B cell (primary cell): ENCODE results near the gene XCL1. TPM values are rescaled to one million over a fixed set of nuclear protein-coding genes. Genes with fewer than 3 reads are reported as not detected.

Experiments used
- ATAC-seq: fragments of 200-7000 bp; cut with Tn5 transposase; one replicate; pipeline ENCODE4 v1.10.0; 2021; ENCODE audit warnings: low read depth, mild to moderate bottlenecking, moderate number of reproducible peaks, moderate library complexity
- CTCF ChIA-PET: fragments of 350-600 bp; sonication (Branson Sonifier 250); formaldehyde crosslinking; loops from one replicate; lab custom pipeline; 2021; ENCODE audit warnings: antibody characterized with exemption, inconsistent platforms; lab: Charles Lee
- POLR2A ChIA-PET: fragments of 350-600 bp; sonication (Branson Sonifier 250); formaldehyde crosslinking; loops from one replicate; lab custom pipeline; 2021; ENCODE audit warnings: antibody characterized with exemption; lab: Charles Lee
- DNase-seq: peaks from one replicate; pipeline ENCODE4 v3.0.0; 2013
- H2AFZ ChIP-seq: 2 replicates; pipeline ENCODE4 v1.6.1; 2012; ENCODE audit warnings: mild to moderate bottlenecking, low read depth, low read length; ENCODE audit not compliant: insufficient read depth, poor library complexity, severe bottlenecking
- H3K27ac ChIP-seq, 2 donors: 1 replicate in 1 of 2; 2 replicates in 1 of 2; pipeline ENCODE4 v1.5.1; 2012 to 2013; ENCODE audit warnings: low read length in 2 of 2, mild to moderate bottlenecking in 2 of 2, moderate library complexity in 1 of 2
- H3K27me3 ChIP-seq, 4 experiments: fragments of 200-600 bp in 1 of 4; sonication (generic) in 1 of 4; replicated peaks in 1 of 4; 1 replicate in 2 of 4; 2 replicates in 2 of 4; pipeline versions ENCODE4 v1.6.1 to v1.7.0; 2013 to 2016; ENCODE audit warnings: low read length in 3 of 4, mild to moderate bottlenecking in 2 of 4, mixed read lengths in 1 of 4, moderate library complexity in 1 of 4; ENCODE audit not compliant: insufficient read depth in 4 of 4, control insufficient read depth in 3 of 4; ENCODE audit errors: control extremely low read depth in 1 of 4
- H3K36me3 ChIP-seq, 2 experiments: replicated peaks in 1 of 2; 1 replicate in 1 of 2; 2 replicates in 1 of 2; pipeline versions ENCODE4 v1.6.1 to v1.7.1; 2013; ENCODE audit warnings: low read length in 1 of 2; ENCODE audit not compliant: insufficient read depth in 2 of 2, control insufficient read depth in 1 of 2; ENCODE audit errors: control extremely low read depth in 1 of 2, extremely low read depth in 1 of 2
- H3K4me1 ChIP-seq, 2 donors: fragments of 200-600 bp in 1 of 2; sonication (generic) in 1 of 2; 1 replicate in 1 of 2; 2 replicates in 1 of 2; pipeline versions ENCODE4 v1.5.1 to v1.6.1; 2013 to 2017; ENCODE audit warnings: low read length in 2 of 2; ENCODE audit not compliant: control insufficient read depth in 2 of 2, insufficient read depth in 2 of 2
- H3K4me2 ChIP-seq: replicated peaks from 2 replicates; pipeline ENCODE3; 2012; ENCODE audit warnings: mild to moderate bottlenecking, low read depth, low read length; ENCODE audit not compliant: poor library complexity, severe bottlenecking
- H3K4me3 ChIP-seq, 5 experiments: fragments of 200-600 bp in 1 of 5; sonication (generic) in 1 of 5; 1 replicate in 3 of 5; 2 replicates in 2 of 5; pipeline versions ENCODE4 v1.5.1 to v1.7.0; 2011 to 2016; ENCODE audit warnings: low read length in 4 of 5, mild to moderate bottlenecking in 4 of 5, low read depth in 2 of 5, control low read depth in 1 of 5, moderate library complexity in 1 of 5; ENCODE audit not compliant: insufficient read depth in 1 of 5; ENCODE audit errors: control extremely low read depth in 1 of 5, extremely low read depth in 1 of 5
- H3K79me2 ChIP-seq: fragments of 200-600 bp; sonication (generic); one replicate; pipeline ENCODE4 v1.6.0; 2016; ENCODE audit warnings: low read length; ENCODE audit not compliant: control insufficient read depth, insufficient read depth
- H3K9ac ChIP-seq: fragments of 200-600 bp; sonication (generic); 2 replicates; pipeline ENCODE4 v1.6.1; 2017; ENCODE audit warnings: mild to moderate bottlenecking, low read length, moderate library complexity
- H3K9me3 ChIP-seq, 3 donors: one replicate each; pipeline versions ENCODE4 v1.6.1 to v1.7.1; 2013; ENCODE audit warnings: low read length in 2 of 3; ENCODE audit not compliant: control insufficient read depth in 2 of 3, insufficient read depth in 1 of 3; ENCODE audit errors: control extremely low read depth in 1 of 3
- H4K20me1 ChIP-seq: 2 replicates; pipeline ENCODE4 v1.6.0; 2012; ENCODE audit warnings: mild to moderate bottlenecking, low read length; ENCODE audit not compliant: insufficient read depth, control insufficient read depth, poor library complexity, severe bottlenecking
- H3K27ac Mint-ChIP-seq: one replicate; pipeline ENCODE4 v1.8.0; 2021; ENCODE audit warnings: mixed read lengths
- H3K27me3 Mint-ChIP-seq: one replicate; pipeline ENCODE4 v1.8.0; 2021; ENCODE audit warnings: mixed read lengths
- H3K4me1 Mint-ChIP-seq: one replicate; pipeline ENCODE4 v1.8.0; 2021; ENCODE audit warnings: mixed read lengths
- H3K4me3 Mint-ChIP-seq: one replicate; pipeline ENCODE4 v1.8.0; 2021; ENCODE audit warnings: mixed read lengths
- H3K9me3 Mint-ChIP-seq: one replicate; pipeline ENCODE4 v1.8.0; 2022; ENCODE audit warnings: mixed read lengths; ENCODE audit not compliant: insufficient read depth
- CTCF ChIP-seq: fragments of 200-600 bp; IDR thresholded peaks from one replicate; pipeline ENCODE4 v1.8.0; 2022; ENCODE audit warnings: antibody characterized with exemption, mild to moderate bottlenecking
- EZH2 ChIP-seq: IDR thresholded peaks from 2 replicates; pipeline ENCODE4 v1.6.1; 2012; ENCODE audit warnings: borderline replicate concordance, low read depth, mild to moderate bottlenecking, moderate library complexity, low read length; ENCODE audit not compliant: insufficient read depth, poor library complexity, severe bottlenecking
- WGBS: methylation state at CpG from one replicate; pipeline ENCODE4 v1.1.5; 2013; ENCODE audit warnings: missing lambda C conversion rate; ENCODE audit not compliant: insufficient coverage; 5-methylcytosine and 5-hydroxymethylcytosine counted together
- intact Hi-C: fragments of 100-400 bp; cut with micrococcal nuclease; formaldehyde crosslinking; loops from one replicate; pipeline ENCODE4 v1.10.0; 2022
- polyA plus RNA-seq: library from polyadenylated mRNA; depleted of rRNA; stranded (reverse); fragments of >200 nt; gene quantifications from 2 replicates; pipeline ENCODE4 v1.2.3, GENCODE V29; 2012
- total RNA-seq, 2 donors: library from RNA; stranded (reverse); fragments of 120-200 nt in 1 of 2; gene quantifications; 1 replicate in 1 of 2; 2 replicates in 1 of 2; pipeline versions ENCODE4 v1.2.3 to v1.2.4, GENCODE V29; 2013 to 2022

XCL1 gene
- total and polyA plus RNA-seq, 2 donors (not counting 1 experiment from before 2014, with no cell fraction given) = 0.12 TPM; not detected in 1

DNA sequence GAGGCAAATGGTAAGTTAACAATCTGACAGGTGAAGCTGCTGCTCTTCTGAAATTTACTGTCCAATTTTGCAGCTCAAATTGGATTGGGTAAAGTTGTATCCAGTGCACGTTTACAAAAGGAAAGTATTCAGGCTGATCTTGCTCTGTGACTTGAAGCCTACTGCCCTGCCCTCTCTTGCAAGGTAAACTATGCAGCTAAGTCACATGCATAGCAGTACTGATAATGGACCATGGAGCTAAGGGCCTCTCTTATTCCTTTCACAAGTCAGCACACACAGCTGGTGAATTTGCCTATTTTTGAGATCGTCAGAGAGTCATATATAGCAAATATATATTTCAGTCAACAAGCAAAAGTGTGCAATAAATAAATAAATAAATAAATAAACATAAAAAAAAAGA is 23.2 kb downstream of the XCL1 start:
- intact Hi-C loops = no loop called here
- H3K9me3 Mint-ChIP-seq = no peaks in the 10 kb centered on the region
- CTCF ChIA-PET = interaction anchor here (1.1 to 6.7 kb wide), 2 partner anchors 11 to 750 kb away, joined by 3 to 102 read pairs; no protein-coding TSS in a partner anchor
- TF ChIP-seq EZH2 = no peak
- TF ChIP-seq CTCF = no peak
- peaks cover 21% of the 10 kb centered on the region for H3K27me3 Mint-ChIP-seq
- POLR2A ChIA-PET = no interaction called here
- H3K27ac ChIP-seq = no peak overlapping the region
- H3K27me3 ChIP-seq = no peaks in the 10 kb centered on the region
- no peak overlapping the region for H2AFZ ChIP-seq
- H3K4me1 Mint-ChIP-seq = no peaks in the 10 kb centered on the region
- H3K4me3 Mint-ChIP-seq = no peak overlapping the region
- H4K20me1 ChIP-seq = no peaks in the 10 kb centered on the region
- no peaks in the 10 kb centered on the region for H3K36me3 ChIP-seq
- no peak overlapping the region for H3K9ac ChIP-seq
- peaks cover 0 to 3% (median 0%) of the 10 kb centered on the region in 3 donors for H3K9me3 ChIP-seq
- ATAC-seq (no peak), DNase-seq (no peak)
- H3K4me2 ChIP-seq = no peak overlapping the region
- no peaks in the 10 kb centered on the region for H3K4me1 ChIP-seq
- no peak overlapping the region for H3K4me3 ChIP-seq
- H3K27ac Mint-ChIP-seq = no peak overlapping the region
- WGBS = 100% methylated on average over 1 of the region's 2 CpGs
- no peaks in the 10 kb centered on the region for H3K79me2 ChIP-seq

- Histone ChIP-seq H3K79me2 (no peaks in the 10 kb centered on the region), H3K9ac (no peak overlapping the region), H3K27ac (no peak overlapping the region), H3K4me2 (no peak overlapping the region), H2AFZ (no peak overlapping the region), H4K20me1 (no peaks in the 10 kb centered on the region), H3K27me3 (no peaks in the 10 kb centered on the region), H3K4me3 (no peak overlapping the region), H3K36me3 (no peaks in the 10 kb centered on the region), H3K4me1 (no peaks in the 10 kb centered on the region), H3K9me3 (peaks cover 0 to under 1% (median 0%) of the 10 kb centered on the region in 3 donors)
- WGBS = no CpG with 5 or more reads among the region's 4 CpGs
- POLR2A ChIA-PET = no interaction called here
- TF ChIP-seq CTCF (no peak), EZH2 (no peak)
- DNase-seq (no peak), ATAC-seq (no peak)
- CTCF ChIA-PET = interaction anchor here (6.7 kb wide), 1 partner anchor 749 kb away, joined by 102 read pairs; no protein-coding TSS in a partner anchor
- Mint-ChIP-seq H3K9me3 (no peaks in the 10 kb centered on the region), H3K4me3 (no peak overlapping the region), H3K27me3 (peaks cover 21% of the 10 kb centered on the region), H3K27ac (no peak overlapping the region), H3K4me1 (no peaks in the 10 kb centered on the region)
- intact Hi-C loops = no loop called here
Observed at GRCh38 chr1:168601051-168601450, 24.6 kb downstream of the XCL1 start.
